GM21526 (cell line): ENCODE measurements around the gene CCDC170.
"Not testable (repeated sequence)": the region's sequence is repeated elsewhere in the genome, so short reads cannot be mapped to it uniquely, and the experiment has no call there.

Experiments
- ATAC-seq: cut with Tn5 transposase; IDR thresholded peaks from one replicate; pipeline ENCODE4 v1.9.1; 2021; ENCODE audit warnings: moderate library complexity; ENCODE audit not compliant: unreplicated experiment, low FRiP score

Gene CCDC170

DNA sequence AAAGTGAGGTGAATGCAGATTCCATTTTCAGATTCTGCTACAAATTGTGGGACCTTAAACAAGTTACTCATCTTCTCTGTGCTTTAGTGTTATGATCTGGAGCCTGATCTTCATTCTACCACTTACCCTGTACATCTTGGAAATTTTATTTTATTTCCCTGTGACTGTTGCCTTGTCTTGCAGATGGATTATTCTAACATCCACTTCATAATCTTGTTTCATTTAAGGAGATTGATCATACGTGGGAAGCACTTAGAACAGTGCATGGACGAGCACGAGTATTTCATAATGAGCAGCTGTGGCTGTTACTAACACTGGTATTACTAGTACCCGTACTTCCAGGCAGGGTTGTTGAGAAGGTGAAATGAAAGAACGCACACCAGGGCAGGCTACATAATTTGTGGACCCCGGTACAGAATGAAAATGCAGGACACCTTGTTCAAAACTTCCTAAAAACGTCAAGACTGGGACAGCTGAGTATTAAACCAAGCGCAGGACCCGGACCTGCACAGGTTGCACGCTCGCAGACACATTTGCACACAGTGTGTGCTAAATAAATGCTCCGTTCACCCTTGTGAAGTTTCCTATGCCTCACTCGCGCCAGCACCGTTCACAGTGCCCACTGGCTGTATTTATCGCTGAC lies 535 bp upstream of the CCDC170 start:
- no peak for ATAC-seq

- peak; percentile 32 for ATAC-seq
Measured at GRCh38 chr6:151494235-151494935, 568 bp downstream of the CCDC170 start.

DNA sequence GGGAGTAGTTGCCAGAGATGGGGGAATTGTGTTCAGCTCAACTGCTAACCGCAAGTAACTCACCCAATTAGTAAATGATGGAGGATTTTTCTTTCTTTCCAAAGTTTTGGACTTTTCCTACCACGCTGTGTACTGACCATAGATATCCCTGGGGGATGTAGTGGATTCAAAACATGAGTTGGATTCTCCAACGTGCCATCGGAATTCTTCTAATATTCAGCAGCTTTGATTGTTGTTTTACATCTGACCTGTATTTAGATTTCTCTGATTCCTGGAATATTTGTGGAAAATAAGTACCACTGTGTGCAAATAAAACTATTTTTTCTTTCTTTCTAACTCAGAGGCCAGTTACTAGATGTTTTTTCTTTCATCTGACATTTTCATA lies 1.1 kb downstream of the CCDC170 start:
- ATAC-seq = no peak

GRCh38 chr6:151495380-151495779 lies 1.6 kb downstream of the CCDC170 start:
- no peak for ATAC-seq

- peak; percentile 33 for ATAC-seq
Measured at GRCh38 chr6:151497905-151498304, 4.1 kb downstream of the CCDC170 start.

GRCh38 chr6:151498327-151498726 lies 4.5 kb downstream of the CCDC170 start:
- ATAC-seq = peak; percentile 66

- ATAC-seq = no peak
Measured at GRCh38 chr6:151499551-151499950, 5.7 kb downstream of the CCDC170 start.

DNA sequence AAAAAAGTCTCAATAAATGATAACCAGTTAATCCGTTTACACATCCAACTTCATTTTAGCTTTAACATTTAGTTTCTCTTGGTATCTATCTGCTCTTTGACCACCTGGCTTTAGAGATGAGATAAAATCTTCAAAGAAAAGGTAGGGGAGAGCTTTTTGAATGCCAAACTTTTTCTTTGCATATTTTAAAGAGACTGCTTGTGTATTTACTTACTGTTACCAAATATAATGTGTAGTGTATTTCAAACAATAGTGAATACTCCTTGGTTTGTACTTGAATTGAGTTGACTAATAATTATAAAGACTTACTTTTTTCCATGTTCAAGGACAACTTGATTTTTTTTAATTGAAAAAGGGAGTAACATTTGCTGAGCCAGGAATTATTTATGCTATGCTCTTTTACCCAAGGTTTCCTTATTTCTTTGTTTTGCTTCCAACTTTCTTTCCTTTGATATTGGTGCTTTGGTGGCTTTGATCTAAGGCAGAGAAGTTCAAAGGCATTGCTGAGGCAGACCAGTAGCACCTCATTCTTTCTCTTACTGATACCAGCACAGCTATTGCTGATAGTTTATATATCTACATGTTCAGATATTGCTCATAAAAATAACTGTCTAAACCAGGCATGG lies 7.8 kb downstream of the CCDC170 start:
- no peak for ATAC-seq

- no peak for ATAC-seq
Measured at GRCh38 chr6:151502499-151502898, 8.7 kb downstream of the CCDC170 start.

DNA sequence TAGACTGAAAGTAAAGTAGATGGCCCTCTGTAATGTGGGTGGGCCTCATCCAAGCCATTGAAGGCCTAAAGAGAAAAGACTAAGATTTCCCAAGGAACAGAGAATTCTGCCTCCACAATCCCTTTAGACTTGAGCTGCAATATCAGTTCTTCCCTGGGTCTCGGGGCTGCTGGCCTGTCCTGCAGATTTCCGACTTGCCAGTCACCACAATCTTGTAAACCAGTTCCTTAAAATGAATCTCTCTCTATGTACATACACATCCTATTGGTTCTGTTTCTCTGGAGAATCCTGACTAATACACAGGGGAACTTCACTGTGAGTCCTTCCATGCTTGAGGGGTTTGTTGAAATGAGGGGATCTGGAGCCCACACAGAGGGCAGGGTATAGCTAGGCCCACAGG lies 12.9 kb downstream of the CCDC170 start:
- ATAC-seq = no peak

DNA sequence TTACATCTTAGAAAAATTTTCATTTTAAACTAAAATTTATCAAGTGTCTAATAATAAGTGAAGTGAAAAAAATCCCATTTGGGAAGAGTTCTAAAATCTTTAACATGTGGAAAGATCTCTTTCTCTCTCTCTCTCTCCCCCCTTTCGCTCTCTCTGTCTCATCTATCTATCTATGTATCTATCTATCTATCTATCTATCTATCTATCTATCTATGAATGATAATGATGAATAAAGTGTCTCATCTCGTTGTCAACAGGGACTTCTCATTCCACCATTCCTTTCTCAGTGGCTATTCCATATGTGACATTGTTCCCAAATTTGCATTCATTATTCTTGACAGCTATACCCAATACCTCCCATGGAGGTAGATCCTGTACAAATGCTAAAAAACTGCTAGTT lies 15.2 kb downstream of the CCDC170 start:
- ATAC-seq = no peak

DNA sequence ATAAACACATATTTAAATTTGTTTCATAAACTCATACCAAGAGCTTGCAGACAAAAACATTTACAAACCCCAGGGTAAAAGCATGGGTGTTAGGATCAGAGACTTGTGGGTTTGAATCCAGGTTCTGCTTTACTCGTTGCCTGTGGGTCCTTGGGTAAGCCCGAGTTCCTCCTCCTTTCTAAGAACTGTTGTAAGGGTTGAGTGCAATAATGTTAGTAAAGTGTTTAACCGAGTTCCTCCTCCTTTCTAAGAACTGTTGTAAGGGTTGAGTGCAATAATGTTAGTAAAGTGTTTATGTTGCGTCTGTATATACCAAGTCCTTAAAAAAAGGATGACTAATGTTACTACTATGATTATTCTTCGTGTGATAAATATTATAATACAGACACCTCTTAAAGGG lies 18.7 kb downstream of the CCDC170 start:
- ATAC-seq = no peak

DNA sequence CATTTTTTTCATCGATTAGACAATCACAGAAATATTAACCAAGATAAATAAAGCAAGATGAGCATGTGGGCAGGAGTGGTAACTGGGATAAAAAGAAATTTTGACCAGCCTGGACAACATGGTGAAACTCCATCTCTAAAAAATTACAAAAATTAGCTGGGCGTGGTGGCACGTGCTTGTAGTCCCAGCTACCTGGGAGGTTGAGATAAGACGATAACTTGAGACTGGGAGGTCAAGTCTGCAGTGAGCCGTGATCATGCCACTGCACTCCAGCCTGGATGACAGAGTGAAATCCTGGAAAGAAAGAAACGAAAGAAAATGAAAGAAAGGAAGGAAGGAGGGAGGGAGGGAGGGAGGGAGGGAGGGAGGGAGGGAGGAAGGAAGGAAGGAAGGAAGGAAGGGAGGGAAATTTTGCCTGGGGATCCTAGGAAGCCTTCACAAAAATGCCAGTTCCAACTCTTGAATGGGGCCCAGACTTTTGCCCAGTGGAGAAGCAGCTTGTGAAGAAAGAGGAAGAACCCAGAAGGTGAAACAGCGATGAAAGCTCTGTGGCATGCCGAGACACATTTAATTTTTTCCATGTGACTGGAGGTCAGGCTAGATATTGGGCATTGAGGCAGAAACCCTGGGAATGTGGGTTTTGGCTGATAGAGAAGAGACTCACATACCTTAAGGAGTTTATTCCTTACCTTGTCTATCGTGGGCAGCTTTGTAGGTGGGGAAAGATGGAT lies 20.3 kb downstream of the CCDC170 start:
- no peak for ATAC-seq

DNA sequence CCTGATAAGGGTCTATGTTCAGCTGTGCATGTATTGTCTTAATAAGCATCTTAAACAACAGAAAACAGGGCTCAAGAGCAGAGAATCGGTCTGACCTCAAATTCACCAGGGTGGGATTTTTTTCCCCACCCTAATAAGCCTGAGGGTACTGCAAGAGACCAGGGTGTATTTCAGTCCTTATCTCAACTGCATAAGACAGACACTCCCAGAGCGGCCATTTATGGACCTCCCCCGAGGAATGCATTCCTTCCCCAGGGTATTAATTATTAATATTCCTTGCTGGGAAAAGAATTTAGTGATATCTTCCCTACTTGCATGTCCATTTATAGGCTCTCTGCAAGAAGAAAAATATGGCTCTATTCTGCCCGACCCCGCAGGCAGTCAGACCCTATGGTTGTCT lies 25.2 kb downstream of the CCDC170 start:
- ATAC-seq = not testable (repeated sequence)

DNA sequence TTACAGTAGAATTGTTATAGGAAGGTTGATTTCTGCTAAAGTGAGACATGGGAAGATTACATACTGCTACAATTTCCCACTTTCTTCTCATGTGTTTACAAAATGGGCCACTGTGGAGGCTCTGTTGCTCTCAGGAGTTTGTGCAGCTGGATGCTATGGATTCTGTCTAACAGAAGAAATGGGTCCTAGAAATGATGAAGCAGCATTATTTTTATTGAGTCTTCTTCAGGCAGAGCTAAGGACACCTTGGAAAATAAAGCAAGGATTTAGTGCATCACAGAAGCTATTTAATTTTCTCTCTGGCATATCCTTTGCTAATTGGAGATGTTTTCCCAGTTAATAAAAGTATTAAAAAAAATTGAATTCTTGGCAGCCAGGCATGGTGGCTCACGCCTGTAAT lies 29.2 kb downstream of the CCDC170 start:
- no peak for ATAC-seq

DNA sequence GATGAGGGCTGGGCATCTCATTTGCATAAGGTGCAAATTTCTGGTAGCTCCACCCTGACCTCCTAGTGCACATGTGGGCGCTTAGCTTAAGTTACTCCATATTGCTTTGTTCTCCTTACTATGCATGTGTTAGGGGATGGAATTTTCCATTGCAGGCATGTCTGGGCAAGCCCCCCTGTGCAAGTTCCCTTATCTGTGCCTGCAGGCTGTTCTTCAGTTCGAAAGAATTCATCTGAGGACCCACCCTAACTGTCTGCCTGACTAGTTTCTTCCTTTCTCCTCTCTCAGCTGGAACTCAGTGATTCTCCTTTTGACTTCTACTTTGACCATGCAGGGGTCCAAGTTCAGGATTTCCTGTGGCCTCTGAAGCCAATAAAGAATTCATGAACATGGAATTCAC lies 30.2 kb downstream of the CCDC170 start:
- ATAC-seq = no peak

DNA sequence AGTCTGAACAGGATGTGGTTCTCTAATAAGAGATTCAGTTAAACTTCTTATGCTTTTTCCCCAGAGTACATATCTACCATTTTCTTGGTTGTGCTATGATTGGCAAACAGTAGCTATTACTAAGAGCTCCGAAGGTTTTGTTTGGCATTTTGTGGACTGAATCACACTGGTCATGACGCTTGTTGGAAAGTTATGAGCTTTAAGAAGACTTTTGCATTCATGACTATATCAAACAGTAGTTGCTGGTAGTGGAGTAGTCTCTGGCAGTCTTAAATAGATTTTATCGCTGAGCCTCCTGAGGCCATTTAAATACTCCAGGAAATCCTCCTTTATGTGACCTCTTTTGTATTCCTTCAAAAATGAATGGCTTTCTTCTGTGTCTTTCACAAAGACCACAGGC lies 40.8 kb downstream of the CCDC170 start:
- no peak for ATAC-seq

DNA sequence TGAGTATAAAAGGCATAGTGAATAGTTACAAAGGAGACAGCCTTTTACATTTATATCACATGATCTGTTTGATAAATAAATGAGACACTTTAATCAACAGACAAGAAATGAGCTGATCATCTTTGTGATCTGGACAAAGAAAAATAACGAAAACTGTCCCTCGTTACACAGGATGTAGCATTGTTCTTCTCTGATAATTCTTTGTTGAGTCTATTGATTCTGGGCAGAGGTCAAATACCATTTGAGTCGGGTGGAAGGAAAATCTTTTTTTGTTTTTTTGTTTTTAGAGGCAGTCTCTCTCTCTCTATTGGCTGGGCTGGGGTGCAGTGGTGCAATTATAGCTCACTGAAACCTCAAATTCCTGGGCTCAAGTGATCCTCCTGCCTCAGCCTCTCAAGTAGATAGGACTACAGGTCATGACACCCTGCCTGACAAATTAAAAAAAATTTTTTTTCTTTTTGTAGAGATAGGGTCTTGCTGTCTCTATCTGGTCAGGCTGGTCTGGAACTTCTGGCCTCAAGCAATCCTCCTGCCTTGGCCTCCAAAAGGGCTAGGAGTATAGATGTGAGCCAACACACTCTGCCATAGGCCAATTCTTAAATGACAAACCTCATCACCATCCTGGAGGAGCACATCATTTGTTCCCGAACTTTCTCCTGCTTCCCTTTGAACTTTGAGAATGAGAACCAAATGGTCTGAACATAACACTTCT lies 41.8 kb downstream of the CCDC170 start:
- ATAC-seq = no peak

DNA sequence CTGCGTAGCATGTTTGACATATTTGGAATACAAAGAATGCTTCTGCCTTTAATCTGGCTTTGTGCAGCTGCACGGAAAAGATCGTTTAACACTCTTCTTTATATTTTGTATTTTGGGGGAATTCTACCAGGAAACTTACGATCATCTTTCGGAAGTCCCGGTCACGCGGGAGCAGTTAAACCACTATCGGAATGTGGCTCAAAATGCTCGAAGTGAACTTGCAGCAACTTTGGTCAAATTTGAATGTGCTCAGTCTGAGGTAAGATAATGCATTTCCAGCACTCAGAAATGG lies 42.3 kb downstream of the CCDC170 start:
- no peak for ATAC-seq

- ATAC-seq = no peak
Measured at GRCh38 chr6:151537556-151537955, 43.7 kb downstream of the CCDC170 start.
